Activated T-cell treated with anti-CD3 and anti-CD28 coated beads, Interleukin-2, amount 50 U/mL, for 72 hours (primary cell): ENCODE results near the gene HRH3. TPM values are rescaled to one million over a fixed set of nuclear protein-coding genes. Genes with fewer than 3 reads are reported as not detected.

Source experiments
- ATAC-seq, 2 donors: fragments of 150-1000 bp; cut with Tn5 transposase; replicated peaks in 1 of 2; 2 replicates each; pipeline ENCODE4 v1.10.0; 2021; ENCODE audit warnings: moderate library complexity in 2 of 2, mild to moderate bottlenecking in 1 of 2
- DNase-seq, 2 donors: peaks; one replicate each; pipeline ENCODE4 v3.0.0; 2021 to 2022; ENCODE audit warnings: mixed read lengths in 1 of 2
- H3K27ac Mint-ChIP-seq: one replicate; pipeline ENCODE4 v1.8.0; 2022; ENCODE audit warnings: mild to moderate bottlenecking, moderate library complexity, mixed read lengths
- H3K27me3 Mint-ChIP-seq: one replicate; pipeline ENCODE4 v1.8.0; 2022; ENCODE audit warnings: low read depth, mixed read lengths
- H3K36me3 Mint-ChIP-seq, 2 donors: one replicate each; pipeline ENCODE4 v1.8.0; 2022; ENCODE audit warnings: mixed read lengths in 2 of 2, mild to moderate bottlenecking in 1 of 2; ENCODE audit not compliant: insufficient read depth in 2 of 2
- H3K4me1 Mint-ChIP-seq: one replicate; pipeline ENCODE4 v1.8.0; 2022; ENCODE audit warnings: low read depth, mixed read lengths
- H3K4me3 Mint-ChIP-seq, 2 donors: one replicate each; pipeline ENCODE4 v1.8.0; 2022; ENCODE audit warnings: mild to moderate bottlenecking in 2 of 2, mixed read lengths in 2 of 2, moderate library complexity in 2 of 2
- H3K9me3 Mint-ChIP-seq, 2 donors: one replicate each; pipeline ENCODE4 v1.8.0; 2022; ENCODE audit warnings: mixed read lengths in 2 of 2
- total RNA-seq, 2 donors: library from RNA; stranded (reverse); gene quantifications; one replicate each; pipeline ENCODE4 v1.2.3, GENCODE V29; 2022

The HRH3 gene
- total RNA-seq, 2 donors from 2014 or later: not detected

DNA sequence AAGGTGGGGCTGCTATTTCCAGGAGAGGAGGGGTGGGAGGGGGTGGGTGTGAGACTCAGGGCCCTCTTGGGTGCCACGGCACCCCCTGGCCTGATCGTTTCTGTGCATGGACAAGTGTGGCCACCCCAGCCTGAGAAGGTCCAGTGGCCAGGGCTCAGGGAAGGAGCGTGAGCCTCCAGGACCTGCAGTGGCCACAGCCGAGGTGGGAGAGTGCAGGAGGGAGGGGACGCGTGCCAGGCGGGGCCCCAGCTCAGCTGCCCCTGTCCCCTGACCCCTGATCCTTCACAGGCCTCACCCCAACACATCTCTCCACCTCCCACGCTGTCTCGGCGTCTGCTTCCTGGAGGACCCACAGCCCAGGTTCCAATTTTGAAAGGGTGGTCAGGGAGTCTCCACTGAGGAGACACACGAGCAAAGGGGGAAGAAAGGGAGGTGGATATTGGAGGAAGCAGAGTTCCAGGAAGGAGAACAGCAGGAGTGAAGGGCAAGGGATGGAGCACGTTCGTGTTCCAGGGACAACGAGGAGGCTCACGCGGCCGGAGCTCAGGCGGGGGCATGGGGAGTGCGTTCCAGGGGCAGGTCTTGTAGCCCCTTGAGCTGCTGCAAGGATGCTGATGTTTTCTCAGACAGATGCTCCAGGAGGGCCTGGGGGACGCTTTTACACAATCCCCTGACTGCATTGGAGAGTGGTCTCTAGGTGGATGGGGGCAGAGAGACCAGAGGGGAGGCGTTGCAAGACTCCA lies 4.2 kb upstream of the HRH3 start:
- Mint-ChIP-seq H3K27me3 (peaks cover 33% of the 10 kb centered on the region), H3K4me1 (peaks cover under 1% of the 10 kb centered on the region), H3K9me3 (no peaks in the 10 kb centered on the region), H3K36me3 (no peaks in the 10 kb centered on the region), H3K27ac (no peak overlapping the region), H3K4me3 (no peak overlapping the region)
- DNase-seq: no peak
- no peak for ATAC-seq

DNA sequence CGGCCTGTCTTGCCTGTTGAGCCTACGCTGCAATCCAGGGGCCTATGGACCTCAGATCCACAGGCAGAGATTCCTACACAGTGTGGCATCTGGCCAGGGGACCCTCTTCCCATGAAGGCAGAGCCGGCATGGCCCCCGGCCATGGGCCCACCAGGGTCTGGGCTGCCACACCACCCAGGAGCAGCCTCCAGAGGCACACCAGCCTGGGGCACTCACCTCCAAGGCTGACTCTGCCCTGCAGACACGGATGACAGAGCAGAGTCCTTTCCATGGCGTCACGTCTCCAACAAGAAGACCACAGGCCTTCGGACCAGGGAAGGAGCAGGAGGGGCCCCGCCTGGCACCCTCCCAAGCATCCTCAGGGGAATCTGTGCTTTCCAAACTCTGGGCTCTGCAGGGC lies 3.5 kb upstream of the HRH3 start:
- peaks cover 5% of the 10 kb centered on the region for H3K4me1 Mint-ChIP-seq
- no peak overlapping the region for H3K4me3 Mint-ChIP-seq
- no peaks in the 10 kb centered on the region for H3K9me3 Mint-ChIP-seq
- H3K36me3 Mint-ChIP-seq: no peaks in the 10 kb centered on the region
- H3K27ac Mint-ChIP-seq: no peak overlapping the region
- no peak for DNase-seq
- H3K27me3 Mint-ChIP-seq: peaks cover 40% of the 10 kb centered on the region
- ATAC-seq: no peak

DNA sequence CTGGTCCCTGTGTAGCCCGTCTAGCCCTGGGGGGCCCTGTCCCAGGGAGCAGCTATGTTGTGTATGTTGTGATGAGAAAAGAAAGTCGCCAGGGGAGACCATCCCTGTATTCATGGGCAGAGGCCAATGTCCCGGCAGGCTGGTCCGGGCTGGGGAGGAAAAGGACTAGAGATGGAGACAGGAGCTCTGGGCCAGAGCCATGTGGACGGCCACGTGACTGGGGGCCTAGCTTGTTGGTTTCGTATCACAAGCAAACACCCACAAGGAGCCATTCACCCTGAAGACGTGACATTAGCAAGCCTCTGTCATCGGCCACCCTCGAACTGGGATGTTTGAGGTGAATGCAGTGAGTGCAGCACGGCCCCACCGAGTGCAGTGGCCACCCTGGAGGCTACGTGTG lies 2.9 kb upstream of the HRH3 start:
- no peak overlapping the region for H3K27ac Mint-ChIP-seq
- H3K27me3 Mint-ChIP-seq: peaks cover 45% of the 10 kb centered on the region
- peaks cover 5% of the 10 kb centered on the region for H3K4me1 Mint-ChIP-seq
- no peaks in the 10 kb centered on the region for H3K9me3 Mint-ChIP-seq
- H3K4me3 Mint-ChIP-seq: no peak overlapping the region
- DNase-seq (no peak), ATAC-seq (no peak)
- H3K36me3 Mint-ChIP-seq: no peaks in the 10 kb centered on the region

DNA sequence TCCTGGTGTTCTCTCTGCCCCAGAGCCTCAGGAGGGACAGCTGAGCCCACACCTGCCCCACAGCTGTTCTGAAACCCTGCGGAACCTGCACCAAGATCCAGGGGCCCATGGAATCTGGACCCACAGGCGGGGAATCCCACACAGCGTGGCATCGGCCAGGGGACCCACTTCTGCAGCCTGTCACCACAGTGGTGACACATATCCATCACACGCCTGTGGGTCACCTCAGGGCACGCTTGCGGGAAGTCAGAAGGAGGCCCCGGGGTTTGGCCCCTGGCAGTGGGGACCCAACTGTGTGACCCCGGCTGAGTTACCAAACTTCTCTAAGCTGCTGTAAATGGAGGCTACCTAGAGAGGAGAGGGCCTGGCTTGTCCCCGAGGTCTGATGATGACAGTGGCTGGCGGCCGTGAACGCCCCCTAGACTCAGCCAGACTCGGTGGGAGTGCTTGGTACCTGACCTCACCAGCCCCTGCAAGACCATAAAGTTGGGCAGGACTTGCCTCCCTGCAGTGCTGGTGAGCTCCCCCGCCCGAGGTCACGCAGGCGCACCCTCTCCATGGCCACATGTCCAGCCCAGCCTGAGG lies 2.3 kb upstream of the HRH3 start:
- DNase-seq (no peak), ATAC-seq (no peak)
- Mint-ChIP-seq H3K36me3 (no peaks in the 10 kb centered on the region), H3K4me3 (no peak overlapping the region), H3K4me1 (peaks cover 5% of the 10 kb centered on the region), H3K27ac (no peak overlapping the region), H3K27me3 (peaks cover 45% of the 10 kb centered on the region), H3K9me3 (no peaks in the 10 kb centered on the region)

DNA sequence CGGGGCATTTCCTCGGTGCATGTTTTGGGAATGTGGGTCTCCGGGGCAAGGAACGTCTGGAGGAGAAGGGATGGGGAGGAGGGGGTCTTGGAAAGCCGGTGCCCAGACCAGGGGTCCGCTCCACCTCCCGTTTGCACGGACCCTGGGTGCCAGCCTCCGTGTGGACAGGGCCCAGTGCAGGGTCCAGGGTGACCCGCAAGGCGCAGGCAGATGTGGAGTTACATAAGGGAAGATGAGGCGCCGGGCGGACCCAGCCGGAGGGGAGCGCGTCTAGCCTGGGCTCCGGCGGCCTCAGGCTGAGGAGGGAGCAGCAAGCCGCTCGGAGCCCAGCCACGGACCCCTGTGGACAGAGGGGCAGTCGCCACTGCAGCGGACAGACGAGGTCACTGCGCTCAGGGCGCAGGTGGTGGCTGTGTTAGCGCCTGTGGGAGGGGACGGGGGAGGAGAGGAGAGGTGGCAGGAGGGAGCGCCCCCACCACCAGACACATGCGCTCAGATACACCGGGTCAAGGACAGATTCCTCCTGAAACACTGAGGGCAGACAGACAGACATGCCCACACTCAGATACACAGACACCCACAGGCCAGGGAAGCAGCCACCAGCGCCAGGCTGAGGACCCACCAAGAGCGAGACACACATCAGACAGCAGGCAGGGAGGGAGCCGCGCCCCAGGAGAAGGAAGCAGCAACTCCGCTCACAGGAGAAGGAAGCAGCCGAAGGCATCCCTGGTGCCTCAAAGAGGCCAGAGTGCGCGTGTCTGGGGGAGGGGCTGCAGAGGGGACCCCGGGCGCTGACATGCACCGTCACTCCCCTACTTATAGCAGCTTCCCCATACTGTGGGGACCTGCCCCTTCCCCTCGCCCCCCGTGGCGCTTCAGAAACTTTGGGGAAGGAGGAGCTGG lies 839 bp upstream of the HRH3 start:
- no peak overlapping the region for H3K27ac Mint-ChIP-seq
- no peak for ATAC-seq

DNA sequence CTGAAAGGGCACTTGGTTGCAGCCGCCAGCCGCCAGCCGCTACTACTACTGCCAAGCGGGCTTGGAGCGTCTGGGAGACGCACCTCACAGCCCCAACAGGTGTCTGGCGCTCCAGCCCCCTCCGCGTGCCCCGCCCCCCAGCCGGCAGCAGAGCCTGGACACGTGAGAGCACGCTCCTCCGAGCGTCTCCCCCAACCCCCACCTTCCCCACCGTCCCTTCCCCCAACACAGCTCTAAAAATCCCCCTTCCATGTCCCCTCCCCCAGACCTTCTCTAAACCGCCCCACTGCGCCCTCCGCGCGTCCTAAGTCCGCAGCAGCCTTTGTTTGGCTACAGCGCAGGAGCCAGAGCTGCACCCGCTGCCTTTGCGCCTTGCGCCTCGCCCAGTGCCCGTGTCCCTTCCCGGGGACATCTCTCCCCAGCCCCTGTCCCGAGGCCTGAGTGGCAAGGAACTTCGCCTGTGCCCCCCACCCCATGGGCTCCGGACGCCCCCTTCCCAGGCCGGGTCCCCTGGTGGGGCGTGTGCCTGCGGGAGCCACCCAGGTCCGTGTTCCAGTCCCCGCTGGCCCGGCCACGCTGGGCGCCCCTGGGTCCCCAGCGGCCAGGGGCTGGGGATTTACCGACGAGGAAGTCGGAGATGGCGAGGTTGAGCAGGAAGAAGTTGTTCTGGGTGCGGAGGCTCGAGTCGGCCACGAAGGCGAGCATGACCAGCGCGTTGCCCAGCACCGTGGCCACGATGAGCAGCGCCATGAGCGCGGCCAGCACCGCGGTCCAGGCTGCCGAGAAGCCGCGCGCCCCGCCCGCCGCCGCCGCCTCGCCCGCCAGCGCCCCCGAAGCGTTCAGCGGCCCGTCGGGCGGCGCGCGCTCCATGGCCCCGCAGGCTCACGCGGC lies 732 bp downstream of the HRH3 start:
- Mint-ChIP-seq H3K27me3 (peaks cover 39% of the 10 kb centered on the region), H3K9me3 (no peaks in the 10 kb centered on the region), H3K4me3 (peak overlapping the region; percentile 65 to 74), H3K36me3 (no peaks in the 10 kb centered on the region), H3K27ac (no peak overlapping the region), H3K4me1 (peaks cover 5% of the 10 kb centered on the region)
- peak; percentile 5 to 28 for ATAC-seq
- DNase-seq: no peak

More for the DNA sequence above, 839 bp upstream of the HRH3 start:
- no peak for DNase-seq
- H3K27me3 Mint-ChIP-seq: peaks cover 38% of the 10 kb centered on the region
- no peaks in the 10 kb centered on the region for H3K9me3 Mint-ChIP-seq
- peaks cover 5% of the 10 kb centered on the region for H3K4me1 Mint-ChIP-seq
- peak overlapping the region in 1 of 2 donors; percentile 40 for H3K4me3 Mint-ChIP-seq
- H3K36me3 Mint-ChIP-seq: no peaks in the 10 kb centered on the region

DNA sequence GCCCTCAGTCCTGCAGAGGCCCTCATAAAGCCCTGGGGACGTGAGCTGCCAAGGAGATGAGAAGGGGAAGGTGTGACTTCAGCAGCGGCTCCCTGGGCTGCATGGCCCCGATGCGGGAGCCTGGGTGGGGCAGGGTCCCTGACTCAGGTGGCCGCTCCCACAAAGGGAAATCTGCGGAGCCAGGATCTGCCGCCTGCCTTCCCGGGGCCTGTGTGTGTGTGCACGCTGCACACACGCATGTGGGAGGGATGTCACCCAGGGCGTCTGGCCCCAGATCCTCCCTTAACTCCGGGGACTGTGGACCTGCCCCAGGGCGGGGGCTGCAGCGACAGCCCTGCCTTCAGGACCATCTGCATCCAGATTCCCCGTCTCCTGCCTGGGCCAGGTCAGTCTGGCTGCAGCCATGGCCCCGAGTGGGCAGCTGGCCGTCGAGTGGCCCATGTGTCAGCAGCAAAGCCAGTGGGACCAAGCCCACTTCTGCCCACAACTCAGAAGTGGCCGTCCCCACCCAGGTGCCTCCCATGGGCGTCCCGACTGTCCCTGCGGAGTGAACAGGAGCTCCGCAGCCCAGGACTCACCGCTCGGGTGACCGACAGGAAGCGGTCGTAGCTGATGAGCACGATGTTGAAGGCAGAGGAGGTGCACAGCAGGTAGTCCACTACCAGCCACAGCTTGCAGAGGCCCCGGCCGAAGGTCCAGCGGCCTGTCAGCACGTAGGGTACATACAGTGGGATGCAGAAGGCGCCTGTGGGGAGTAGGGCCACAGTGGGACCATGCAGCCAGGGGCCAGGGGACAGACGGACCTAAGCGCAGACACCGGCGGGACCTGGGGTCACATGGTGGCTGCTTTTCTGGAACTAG lies 1.9 kb downstream of the HRH3 start:
- DNase-seq: no peak
- Mint-ChIP-seq H3K36me3 (no peaks in the 10 kb centered on the region), H3K9me3 (no peaks in the 10 kb centered on the region), H3K4me1 (peaks cover 5% of the 10 kb centered on the region), H3K4me3 (no peak overlapping the region), H3K27me3 (peaks cover 39% of the 10 kb centered on the region), H3K27ac (no peak overlapping the region)
- no peak for ATAC-seq

DNA sequence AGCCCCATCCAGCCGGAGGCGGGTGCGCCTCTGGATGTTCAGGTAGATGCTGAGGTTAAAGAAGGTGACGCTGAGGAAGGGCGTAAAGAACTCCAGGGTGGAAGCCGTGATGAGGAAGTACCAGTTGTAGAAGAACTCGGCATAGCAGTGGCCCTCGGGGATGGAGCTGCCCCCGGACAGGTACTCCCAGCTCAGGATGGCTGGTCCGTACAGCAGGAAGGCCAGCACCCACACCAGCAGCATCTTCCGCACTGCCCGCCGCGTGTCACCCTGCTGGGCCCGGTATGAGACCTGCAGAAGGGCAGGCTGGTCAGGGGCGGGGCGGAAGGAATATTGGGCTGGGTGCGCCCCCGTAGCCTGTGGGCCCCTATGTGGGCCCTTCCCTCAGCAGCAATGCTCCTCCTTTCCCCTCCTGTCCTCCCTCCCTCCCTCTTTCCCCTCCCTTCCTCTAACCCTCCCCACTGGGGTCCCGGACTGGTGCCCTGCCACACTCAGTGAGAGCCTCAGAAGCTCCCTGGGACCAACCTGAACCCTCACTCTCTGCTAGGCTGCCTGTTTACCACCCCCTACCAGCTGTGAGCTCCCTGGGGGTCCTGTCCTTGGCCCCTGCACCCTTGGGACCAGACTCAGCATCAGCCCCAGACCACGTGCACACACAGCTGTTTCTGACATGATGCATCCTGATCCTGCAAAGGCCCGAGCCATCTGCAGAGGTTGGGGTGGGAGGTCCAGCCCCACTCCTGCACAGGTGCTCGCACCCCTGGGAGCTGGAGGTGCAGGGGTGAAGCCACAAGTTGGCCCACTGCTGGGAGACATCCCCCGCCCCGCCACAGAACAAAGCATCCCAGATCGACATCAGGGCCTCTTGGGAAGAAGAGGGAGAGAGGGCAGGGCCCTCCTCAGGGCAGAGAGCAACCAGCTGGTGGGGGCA lies 3.2 kb downstream of the HRH3 start:
- Mint-ChIP-seq H3K9me3 (no peaks in the 10 kb centered on the region), H3K27ac (no peak overlapping the region), H3K27me3 (peaks cover 39% of the 10 kb centered on the region), H3K4me3 (no peak overlapping the region), H3K4me1 (peaks cover 5% of the 10 kb centered on the region), H3K36me3 (no peaks in the 10 kb centered on the region)
- ATAC-seq (no peak), DNase-seq (no peak)

DNA sequence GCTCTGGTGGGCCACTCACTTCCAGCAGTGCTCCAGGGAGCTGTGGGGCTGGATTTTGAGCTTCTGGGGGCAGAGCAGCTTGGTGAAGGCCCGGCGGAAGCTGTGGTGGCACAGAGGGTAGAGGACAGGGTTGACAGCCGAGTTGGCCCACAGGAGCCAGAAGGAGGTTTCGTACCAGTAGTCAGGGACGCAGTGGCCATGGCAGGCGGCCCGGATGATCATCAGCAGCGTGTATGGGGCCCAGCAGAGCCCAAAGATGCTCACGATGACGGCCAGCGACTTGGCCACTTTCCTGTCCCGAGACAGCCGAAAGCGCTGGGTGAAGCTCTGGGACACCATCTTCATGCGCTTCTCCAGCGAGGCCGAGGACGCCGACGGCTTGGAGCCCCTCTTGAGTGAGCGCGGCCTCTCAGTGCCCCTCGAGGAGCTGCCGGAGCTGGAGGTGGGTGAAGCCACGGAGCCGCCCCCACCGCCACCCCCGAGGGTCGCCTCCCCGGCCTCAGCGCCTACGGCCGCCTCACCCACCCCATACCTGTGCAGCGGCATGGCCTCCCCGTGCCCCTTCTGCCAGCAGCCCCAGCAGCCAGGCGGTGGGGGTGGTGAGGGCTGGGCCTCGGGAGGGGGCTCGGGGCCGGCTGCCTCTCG lies 4.0 kb downstream of the HRH3 start:
- H3K4me3 Mint-ChIP-seq: no peak overlapping the region
- peaks cover 5% of the 10 kb centered on the region for H3K4me1 Mint-ChIP-seq
- DNase-seq (no peak), ATAC-seq (no peak)
- no peaks in the 10 kb centered on the region for H3K9me3 Mint-ChIP-seq
- H3K27ac Mint-ChIP-seq: no peak overlapping the region
- peaks cover 34% of the 10 kb centered on the region for H3K27me3 Mint-ChIP-seq
- H3K36me3 Mint-ChIP-seq: no peaks in the 10 kb centered on the region

DNA sequence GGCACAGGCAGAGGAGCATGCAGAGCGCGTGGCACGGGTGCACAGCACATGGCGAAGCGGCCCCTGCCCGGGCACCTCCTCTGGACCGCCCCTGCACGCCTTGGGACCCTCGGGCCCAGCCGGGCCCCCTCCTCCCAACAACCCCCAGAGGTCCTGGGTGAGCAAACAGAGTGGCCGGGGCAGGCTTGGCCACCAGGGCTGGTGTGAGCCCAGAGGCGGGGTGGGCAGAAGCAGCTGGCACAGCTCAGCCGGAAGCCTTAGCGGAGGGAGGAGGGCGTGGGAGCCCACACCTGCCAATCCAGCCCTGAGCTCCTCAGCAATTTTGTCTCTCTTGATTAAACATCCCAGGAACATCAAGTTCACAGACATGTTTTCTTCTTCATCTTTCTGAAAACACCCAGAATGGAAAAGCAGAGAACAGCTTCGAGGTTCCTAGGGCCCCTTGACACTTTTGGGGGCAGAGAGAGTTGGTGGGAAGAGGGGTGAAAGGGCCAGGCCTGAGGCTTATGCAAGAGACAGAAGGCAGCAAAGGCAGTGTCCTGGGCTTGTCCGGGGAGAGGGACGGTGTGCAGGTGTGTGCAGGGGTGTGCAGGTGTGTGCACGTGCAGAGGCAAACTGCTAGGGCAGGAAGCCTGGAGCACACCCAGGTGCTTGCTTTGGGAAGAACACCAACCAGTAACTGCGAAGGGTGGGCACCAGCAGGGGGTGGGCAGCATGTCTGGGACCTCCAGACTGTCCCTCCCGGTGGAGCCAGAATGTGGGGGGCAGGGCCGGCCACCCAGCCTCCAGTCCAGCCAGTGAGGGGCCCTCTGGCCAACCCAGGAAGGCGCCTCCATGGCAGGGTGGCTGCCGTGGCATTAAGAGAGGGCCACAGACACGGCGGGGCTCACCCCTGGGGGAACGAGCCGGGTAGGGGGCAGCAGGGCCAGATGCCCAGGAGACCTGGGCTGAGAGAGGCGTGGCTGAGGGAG lies 4.8 kb downstream of the HRH3 start:
- Mint-ChIP-seq H3K27me3 (peaks cover 28% of the 10 kb centered on the region), H3K4me1 (peaks cover 5% of the 10 kb centered on the region), H3K4me3 (no peak overlapping the region), H3K9me3 (no peaks in the 10 kb centered on the region), H3K27ac (no peak overlapping the region), H3K36me3 (no peaks in the 10 kb centered on the region)
- no peak for ATAC-seq
- no peak for DNase-seq
